Measurements from ENCODE around the gene ITGA5.

DNA sequence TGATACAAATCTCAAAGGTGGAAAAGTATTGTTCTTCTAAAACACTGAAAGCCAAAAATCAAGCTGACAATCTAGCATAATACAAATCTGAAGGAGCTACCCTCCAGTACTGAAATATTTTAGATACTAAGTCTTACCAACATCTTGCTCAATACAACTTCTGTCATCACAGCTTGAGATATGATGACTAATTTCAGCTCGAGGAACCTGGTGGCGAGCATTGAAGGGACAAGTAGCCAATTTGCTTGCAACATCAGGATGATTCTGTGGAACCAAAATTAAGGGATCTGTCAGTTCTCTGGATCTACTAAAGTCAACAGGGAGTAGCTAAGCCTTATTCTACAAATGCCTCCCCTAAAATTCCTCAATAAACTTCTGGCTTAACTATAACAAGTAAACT is 44.0 kb upstream of the ITGA5 start:
- TF ChIP-seq POLR2AphosphoS5 (IDR thresholded peaks at IDR 0.05; ENCODE audit: borderline replicate concordance, low read depth, low read length) = no peak
- no peak for TF ChIP-seq EZH2 (IDR thresholded peaks at IDR 0.05)
- TF ChIP-seq FOXP2 (optimal IDR thresholded peaks at IDR 0.05; ENCODE audit: control extremely low read depth, extremely low read length, insufficient read depth) = no peak
